ENCODE data around the gene CRACR2B.

The CRACR2B gene

GRCh38 chr11:783581-784015, 44.1 kb upstream of the CRACR2B start (continued):
- no peak for TF ChIP-seq REPIN1 (tag by site-specific recombination; IDR thresholded peaks at IDR 0.05; ENCODE audit: low read depth)
- TF ChIP-seq ZBTB17 (tag by site-specific recombination; IDR thresholded peaks at IDR 0.05), result peak; percentile 38
- TF ChIP-seq PRDM10 (tag by site-specific recombination; IDR thresholded peaks at IDR 0.05), result peak; percentile 45; the same call in 1 of the 2 replicates
- 0 out of 2 replicates have a peak, but pooled peaks have one; percentile 27 for TF ChIP-seq GLIS2 (tag by site-specific recombination; IDR thresholded peaks at IDR 0.05)
- peak; percentile 36 for TF ChIP-seq ZIC2 (tag by site-specific recombination; IDR thresholded peaks at IDR 0.05)
- TF ChIP-seq ZFHX2 (tag by site-specific recombination; conservative IDR thresholded peaks at IDR 0.05), result peak; percentile 81
- peak; percentile 50; the same call in 1 of the 2 replicates for TF ChIP-seq CTCF (tag by site-specific recombination; IDR thresholded peaks at IDR 0.05)
- peak; percentile 45; the same call in 1 of the 2 replicates for TF ChIP-seq ZNF366 (tag by site-specific recombination; conservative IDR thresholded peaks at IDR 0.05)
- TF ChIP-seq IKZF3 (tag by site-specific recombination; IDR thresholded peaks at IDR 0.05), result peak; percentile 70
- TF ChIP-seq ZNF692 (tag by site-specific recombination; IDR thresholded peaks at IDR 0.05), result peak; percentile 79; the same call in 1 of the 2 replicates
- TF ChIP-seq ZBTB11 (tag by site-specific recombination; conservative IDR thresholded peaks at IDR 0.05; ENCODE audit: low read depth), result 0 out of 2 replicates have a peak, but pooled peaks have one; percentile 23
- no peak for TF ChIP-seq ZNF521 (tag by site-specific recombination; IDR thresholded peaks at IDR 0.05)
- TF ChIP-seq ZFP41 (tag by site-specific recombination; IDR thresholded peaks at IDR 0.05; ENCODE audit: borderline replicate concordance), result no peak
- no peak for TF ChIP-seq ZNF777 (tag by site-specific recombination; IDR thresholded peaks at IDR 0.05; ENCODE audit: borderline replicate concordance)
- peak; percentile 54; the same call in 1 of the 2 replicates for TF ChIP-seq ZNF341 (tag by site-specific recombination; IDR thresholded peaks at IDR 0.05; ENCODE audit: low read depth)
- TF ChIP-seq ZNF776 (tag by site-specific recombination; IDR thresholded peaks at IDR 0.05; ENCODE audit: borderline replicate concordance), result no peak
- TF ChIP-seq SP7 (tag by site-specific recombination; IDR thresholded peaks at IDR 0.05), result 0 out of 2 replicates have a peak, but pooled peaks have one; percentile 26
- 0 out of 2 replicates have a peak, but pooled peaks have one; percentile 34 for TF ChIP-seq ZFP37 (tag by site-specific recombination; IDR thresholded peaks at IDR 0.05)
- peak; percentile 70 for TF ChIP-seq ZFP69B (tag by site-specific recombination; IDR thresholded peaks at IDR 0.05)
- TF ChIP-seq FEZF1 (tag by site-specific recombination; IDR thresholded peaks at IDR 0.05), result no peak
- TF ChIP-seq ZSCAN16 (tag by site-specific recombination; IDR thresholded peaks at IDR 0.05), result no peak
- TF ChIP-seq ZNF488 (tag by site-specific recombination; IDR thresholded peaks at IDR 0.05), result no peak
- no peak for TF ChIP-seq ZNF561 (tag by site-specific recombination; IDR thresholded peaks at IDR 0.05; ENCODE audit: borderline replicate concordance)
- peak; percentile 29; the same call in 1 of the 2 replicates for TF ChIP-seq SP2 (tag by site-specific recombination; IDR thresholded peaks at IDR 0.05)
- TF ChIP-seq ZSCAN5A (tag by site-specific recombination; IDR thresholded peaks at IDR 0.05), result no peak
- TF ChIP-seq ZNF600 (tag by site-specific recombination; IDR thresholded peaks at IDR 0.05), result peak; percentile 70; the same call in 1 of the 2 replicates
- no peak for TF ChIP-seq MEIS1 (CRISPR knock-in tag; IDR thresholded peaks at IDR 0.05; ENCODE audit: borderline replicate concordance)
- no peak for TF ChIP-seq ZNF121 (tag by site-specific recombination; IDR thresholded peaks at IDR 0.05)

Data from HEK293 (cell line).